H1 (cell line): ENCODE results near the gene FAM9C. TPM values are rescaled to one million over a fixed set of nuclear protein-coding genes. Genes with fewer than 3 reads are reported as not detected.

Source experiments
- CTCF ChIA-PET: fragments of 300-600 bp; sonication (Branson Sonifier 250); formaldehyde crosslinking; loops from one replicate; lab custom pipeline; 2021; ENCODE audit not compliant: partially characterized antibody; lab: Charles Lee
- POLR2A ChIA-PET: fragments of 300-600 bp; sonication (Branson Sonifier 250); formaldehyde crosslinking; loops from one replicate; lab custom pipeline; 2021; ENCODE audit warnings: inconsistent platforms; ENCODE audit not compliant: partially characterized antibody; lab: Charles Lee
- DNase-seq, 2 experiments: peaks; one replicate each; pipeline versions ENCODE4 v3.0.0 to v3.0.0-alpha.2; 2010 to 2022; ENCODE audit warnings: low spot score in 2 of 2, low read depth in 1 of 2, mixed read lengths in 1 of 2
- FAIRE-seq: peaks from 2 replicates; lab custom pipeline; 2011; peaks lifted over from hg19 to GRCh38; lab: Jason Lieb, UNC
- H2AFZ ChIP-seq: 2 replicates; pipeline ENCODE4 v1.8.1; 2012; ENCODE audit warnings: low read length, inconsistent platforms
- H2AK5ac ChIP-seq: 2 replicates; pipeline ENCODE4 v1.6.1; 2013; ENCODE audit warnings: low read depth, low read length
- H2BK120ac ChIP-seq: replicated peaks from 2 replicates; pipeline ENCODE3; 2013; ENCODE audit warnings: low read depth, low read length, inconsistent platforms
- H2BK12ac ChIP-seq: 2 replicates; pipeline ENCODE4 v1.6.1; 2013; ENCODE audit warnings: low read depth, low read length
- H2BK15ac ChIP-seq: 2 replicates; pipeline ENCODE4 v1.6.1; 2013; ENCODE audit warnings: low read length
- H2BK20ac ChIP-seq: 2 replicates; pipeline ENCODE4 v1.6.1; 2013; ENCODE audit warnings: low read length
- H2BK5ac ChIP-seq: 2 replicates; pipeline ENCODE4 v1.6.1; 2013; ENCODE audit warnings: low read depth, low read length
- H3K14ac ChIP-seq: 2 replicates; pipeline ENCODE4 v1.6.1; 2013; ENCODE audit warnings: inconsistent platforms; ENCODE audit not compliant: insufficient read length
- H3K18ac ChIP-seq: 2 replicates; pipeline ENCODE4 v1.6.1; 2013; ENCODE audit warnings: low read length; ENCODE audit errors: extremely low read depth
- H3K23ac ChIP-seq: 2 replicates; pipeline ENCODE4 v1.6.1; 2013; ENCODE audit warnings: inconsistent platforms; ENCODE audit not compliant: insufficient read length
- H3K23me2 ChIP-seq: 2 replicates; pipeline ENCODE4 v1.6.1; 2013; ENCODE audit warnings: low read depth, low read length
- H3K27ac ChIP-seq: 2 replicates; pipeline ENCODE4 v1.6.1; 2011; ENCODE audit warnings: low read depth, low read length, inconsistent platforms
- H3K27me3 ChIP-seq, 4 experiments: replicated peaks in 1 of 4; 1 replicate in 1 of 4; 2 replicates in 3 of 4; pipeline versions ENCODE4 v1.6.1 to v1.8.1; 2011 to 2013; ENCODE audit warnings: low read length in 3 of 4, mild to moderate bottlenecking in 3 of 4, inconsistent platforms in 2 of 4, mixed read lengths in 2 of 4, moderate library complexity in 1 of 4; ENCODE audit not compliant: control insufficient read depth in 3 of 4, insufficient read depth in 3 of 4; ENCODE audit errors: extremely low read depth in 1 of 4
- H3K36me3 ChIP-seq, 4 experiments: 2 replicates each; pipeline versions ENCODE4 v1.6.1 to v1.8.1; 2011 to 2013; ENCODE audit warnings: mild to moderate bottlenecking in 4 of 4, low read length in 3 of 4, moderate library complexity in 2 of 4, control low read depth in 1 of 4, inconsistent platforms in 1 of 4; ENCODE audit not compliant: insufficient read depth in 4 of 4, control insufficient read depth in 2 of 4
- H3K4ac ChIP-seq: replicated peaks from 2 replicates; pipeline ENCODE3; 2013; ENCODE audit warnings: low read length, low read depth, mixed read lengths, inconsistent platforms; ENCODE audit not compliant: insufficient read length
- H3K4me1 ChIP-seq, 4 experiments: replicated peaks in 1 of 4; 1 replicate in 1 of 4; 2 replicates in 3 of 4; pipeline versions ENCODE4 v1.6.1 to v1.8.1; 2011 to 2013; ENCODE audit warnings: low read length in 3 of 4, inconsistent platforms in 2 of 4, mixed read lengths in 1 of 4; ENCODE audit not compliant: insufficient read depth in 4 of 4, control insufficient read depth in 3 of 4
- H3K4me2 ChIP-seq, 2 experiments: 2 replicates each; pipeline versions ENCODE4 v1.6.1 to v1.8.1; 2011 to 2013; ENCODE audit warnings: low read depth in 2 of 2, low read length in 2 of 2, control low read depth in 1 of 2, inconsistent platforms in 1 of 2, mild to moderate bottlenecking in 1 of 2; ENCODE audit not compliant: insufficient read depth in 1 of 2
- H3K4me3 ChIP-seq, 4 experiments: fragments of 200-600, 300-600 bp in 1 of 4; sonication (generic), shearing (Covaris generic), sonication (Bioruptor Twin) in 1 of 4; 2 replicates each; pipeline versions ENCODE4 v1.5.1 to v1.8.1; 2011 to 2016; ENCODE audit warnings: low read length in 4 of 4, low read depth in 3 of 4, control low read depth in 2 of 4, inconsistent platforms in 2 of 4, mild to moderate bottlenecking in 2 of 4, mixed read lengths in 1 of 4, moderate library complexity in 1 of 4; ENCODE audit not compliant: insufficient read depth in 2 of 4; ENCODE audit errors: extremely low read depth in 1 of 4
- H3K56ac ChIP-seq: replicated peaks from 2 replicates; pipeline ENCODE3; 2013; ENCODE audit warnings: low read depth, mild to moderate bottlenecking, mixed read lengths, low read length, inconsistent platforms; ENCODE audit not compliant: insufficient read length
- H3K79me1 ChIP-seq: 2 replicates; pipeline ENCODE4 v1.6.1; 2013; ENCODE audit warnings: low read depth, low read length, control low read depth
- H3K79me2 ChIP-seq, 2 experiments: 2 replicates each; pipeline versions ENCODE4 v1.6.1 to v1.8.1; 2012 to 2013; ENCODE audit warnings: low read length in 2 of 2, mild to moderate bottlenecking in 2 of 2, inconsistent platforms in 1 of 2; ENCODE audit not compliant: insufficient read depth in 2 of 2, control insufficient read depth in 1 of 2
- H3K9ac ChIP-seq, 4 experiments: replicated peaks in 1 of 4; 1 replicate in 1 of 4; 2 replicates in 3 of 4; pipeline versions ENCODE4 v1.6.1 to v1.8.1; 2011 to 2013; ENCODE audit warnings: low read depth in 3 of 4, low read length in 3 of 4, control low read depth in 2 of 4, mild to moderate bottlenecking in 2 of 4, moderate library complexity in 2 of 4, inconsistent platforms in 1 of 4; ENCODE audit errors: extremely low read depth in 1 of 4
- H3K9me3 ChIP-seq, 2 experiments: 2 replicates each; pipeline versions ENCODE4 v1.6.1 to v1.8.1; 2012 to 2013; ENCODE audit warnings: mild to moderate bottlenecking in 2 of 2, moderate library complexity in 2 of 2, control low read depth in 1 of 2, inconsistent platforms in 1 of 2, low read depth in 1 of 2, low read length in 1 of 2, mixed read lengths in 1 of 2; ENCODE audit not compliant: insufficient read depth in 2 of 2
- H4K20me1 ChIP-seq, 2 experiments: replicated peaks in 1 of 2; 2 replicates each; pipeline versions ENCODE3 to v1.8.1; 2011 to 2013; ENCODE audit warnings: inconsistent platforms in 2 of 2, low read length in 2 of 2, mild to moderate bottlenecking in 1 of 2; ENCODE audit not compliant: insufficient read depth in 2 of 2, control insufficient read depth in 1 of 2
- H4K5ac ChIP-seq: 2 replicates; pipeline ENCODE4 v1.6.1; 2013; ENCODE audit warnings: low read length, low read depth, mixed read lengths, inconsistent platforms; ENCODE audit not compliant: insufficient read length
- H4K8ac ChIP-seq: 2 replicates; pipeline ENCODE4 v1.8.0; 2013; ENCODE audit warnings: mild to moderate bottlenecking, moderate library complexity, low read length, inconsistent platforms; ENCODE audit not compliant: insufficient read depth; ENCODE audit errors: extremely low read depth
- H4K91ac ChIP-seq: replicated peaks from 2 replicates; pipeline ENCODE3; 2013; ENCODE audit warnings: low read length, mixed read lengths, inconsistent platforms; ENCODE audit not compliant: insufficient read length
- SP2 ChIP-seq: IDR thresholded peaks from 2 replicates; pipeline ENCODE4 v1.6.1; 2012; ENCODE audit warnings: mild to moderate bottlenecking, low read length, inconsistent platforms
- WGBS, 2 experiments: shearing (Covaris generic) in 1 of 2; methylation state at CpG; one replicate each; pipeline versions ENCODE4 v1.1.6 to v1.1.7; 2013 to 2015; ENCODE audit warnings: low lambda C conversion rate in 2 of 2, mixed read lengths in 2 of 2, inconsistent platforms in 1 of 2, low coverage in 1 of 2, missing lambda C conversion rate in 1 of 2; ENCODE audit not compliant: insufficient replicate concordance in 2 of 2, insufficient coverage in 1 of 2, insufficient read length in 1 of 2; ENCODE audit errors: extremely low coverage in 1 of 2, missing lambda C conversion rate in 1 of 2; 5-methylcytosine and 5-hydroxymethylcytosine counted together
- polyA plus RNA-seq, 7 experiments: library from polyadenylated mRNA; depleted of rRNA in 3 of 7; stranded (reverse) in 5 of 7; unstranded in 2 of 7; fragments of >200 nt in 5 of 7; fragments of 200-250 nt in 2 of 7; gene quantifications; 1 replicate in 5 of 7; 2 replicates in 1 of 7; 4 replicates in 1 of 7; pipeline versions ENCODE4 v1.2.1 to v1.2.3, GENCODE V29; 2011 to 2013; ENCODE audit warnings: missing spikeins in 2 of 7, mixed read lengths in 2 of 7
- total RNA-seq: library from RNA; stranded (reverse); fragmentation: NEBNext Ultra II Directional; extraction: Animal tissue kit (Norgen Biotek cat#: 25700); gene quantifications from 2 replicates; pipeline ENCODE4 v1.2.1, GENCODE V29; 2021

Gene FAM9C
- total and polyA plus RNA-seq, 2 of the 8 experiments (the other 6 are each of a cell fraction or from before 2014, with no cell fraction given) = not detected

GRCh38 chrX:13009844-13010243, 34.6 kb downstream of the FAM9C start:
- FAIRE-seq (no peak), DNase-seq (no peak)
- no peak overlapping the region for H2AFZ ChIP-seq
- WGBS, 2 experiments = 89% methylated on average over 4 of the region's 8 CpGs; no CpG with 5 or more reads in 1 of the 2 experiments
- no peaks in the 10 kb centered on the region for H3K27me3 ChIP-seq
- no peak overlapping the region for H3K14ac ChIP-seq
- H3K79me1 ChIP-seq = no peaks in the 10 kb centered on the region
- H3K4me3 ChIP-seq = no peak overlapping the region
- H3K4ac ChIP-seq = no peak overlapping the region
- H2BK15ac ChIP-seq = no peak overlapping the region
- no peak overlapping the region for H3K56ac ChIP-seq
- H2AK5ac ChIP-seq = no peak overlapping the region
- no peaks in the 10 kb centered on the region for H4K20me1 ChIP-seq
- no peak overlapping the region for H2BK120ac ChIP-seq
- no peak overlapping the region for H4K5ac ChIP-seq
- peaks cover 0 to 6% (median 1%) of the 10 kb centered on the region in 4 experiments; a peak in 3 of 7 replicates for H3K4me1 ChIP-seq
- H2BK20ac ChIP-seq = no peak overlapping the region
- H3K23me2 ChIP-seq = no peaks in the 10 kb centered on the region
- no peaks in the 10 kb centered on the region for H3K36me3 ChIP-seq
- H3K9me3 ChIP-seq = no peaks in the 10 kb centered on the region
- no peak overlapping the region for H4K91ac ChIP-seq
- ChIA-PET CTCF (interaction anchor here (1.2 kb wide), 1 partner anchor 20 kb away, joined by 3 read pairs; no protein-coding TSS in a partner anchor), POLR2A (interaction anchor here (2.2 kb wide), 1 partner anchor 33 kb away, joined by 9 read pairs; no protein-coding TSS in a partner anchor)
- no peak for TF ChIP-seq SP2
- H3K4me2 ChIP-seq = no peak overlapping the region
- no peak overlapping the region for H2BK5ac ChIP-seq
- no peaks in the 10 kb centered on the region for H3K79me2 ChIP-seq
- H3K18ac ChIP-seq = no peak overlapping the region
- no peak overlapping the region for H3K23ac ChIP-seq
- no peak overlapping the region for H3K27ac ChIP-seq
- H4K8ac ChIP-seq = no peak overlapping the region
- no peak overlapping the region for H2BK12ac ChIP-seq
- no peak overlapping the region for H3K9ac ChIP-seq
